GM19025 (cell line): Measurements from ENCODE around the gene ECHDC3.

Source experiments
- ATAC-seq: cut with Tn5 transposase; IDR thresholded peaks from one replicate; pipeline ENCODE4 v1.9.1; 2021; ENCODE audit warnings: mild to moderate bottlenecking, low read depth, moderate library complexity; ENCODE audit not compliant: unreplicated experiment

The ECHDC3 gene

GRCh38 chr10:11746883-11747539 lies 4.8 kb downstream of the ECHDC3 start:
- no peak for ATAC-seq

- no peak for ATAC-seq
Observed at GRCh38 chr10:11748866-11749265, 6.7 kb downstream of the ECHDC3 start.

- no peak for ATAC-seq
Observed at GRCh38 chr10:11750420-11750819, 8.2 kb downstream of the ECHDC3 start.

- ATAC-seq, result no peak
Observed at GRCh38 chr10:11754173-11754572, 12.0 kb downstream of the ECHDC3 start.

- ATAC-seq, result no peak
Observed at GRCh38 chr10:11754620-11755019, 12.4 kb downstream of the ECHDC3 start.

GRCh38 chr10:11755512-11756263 lies 13.5 kb downstream of the ECHDC3 start:
- ATAC-seq, result no peak

- ATAC-seq, result no peak
Observed at GRCh38 chr10:11756766-11757315, 14.7 kb downstream of the ECHDC3 start.

- no peak for ATAC-seq
Observed at GRCh38 chr10:11757454-11757820, 15.3 kb downstream of the ECHDC3 start.

GRCh38 chr10:11757821-11758463 lies 15.8 kb downstream of the ECHDC3 start:
- ATAC-seq, result peak; percentile 95

GRCh38 chr10:11758527-11759236 lies 16.5 kb downstream of the ECHDC3 start:
- no peak for ATAC-seq

- no peak for ATAC-seq
Observed at GRCh38 chr10:11759347-11759746, 17.2 kb downstream of the ECHDC3 start.

- no peak for ATAC-seq
Observed at GRCh38 chr10:11760151-11760550, 18.0 kb downstream of the ECHDC3 start.

GRCh38 chr10:11760861-11761260 lies 18.7 kb downstream of the ECHDC3 start:
- ATAC-seq, result no peak

- ATAC-seq, result no peak
Observed at GRCh38 chr10:11761431-11761830, 19.2 kb downstream of the ECHDC3 start.

GRCh38 chr10:11762706-11763500 lies 20.7 kb downstream of the ECHDC3 start:
- no peak for ATAC-seq

GRCh38 chr10:11763501-11763861 lies 21.3 kb downstream of the ECHDC3 start:
- no peak for ATAC-seq

GRCh38 chr10:11765141-11765540 lies 23.0 kb downstream of the ECHDC3 start:
- no peak for ATAC-seq

- ATAC-seq, result no peak
Observed at GRCh38 chr10:11772575-11773288, 30.6 kb downstream of the ECHDC3 start.

GRCh38 chr10:11773761-11774441 lies 31.7 kb downstream of the ECHDC3 start:
- no peak for ATAC-seq
